HepG2 (cell line): ENCODE measurements around the gene ENO1. TPM values are rescaled to one million over a fixed set of nuclear protein-coding genes. Genes with fewer than 3 reads are reported as not detected.
"Not testable (repeated sequence)": the region's sequence is repeated elsewhere in the genome, so short reads cannot be mapped to it uniquely, and the experiment has no call there.

Source experiments
- ATAC-seq: fragments of 200-7000 bp; cut with Tn5 transposase; 3 replicates; pipeline ENCODE4 v1.9.1; 2020; ENCODE audit warnings: mild to moderate bottlenecking, moderate library complexity
- BruUV-seq: library from RNA; stranded (reverse); fragments of 400-500 nt; replicated peaks from 2 replicates; lab custom pipeline; 2021; lab: Mats Ljungman, UMichigan
- CTCF ChIA-PET: fragments of 300-600 bp; formaldehyde crosslinking; extraction: SDS; loops from one replicate; lab custom pipeline; 2021; ENCODE audit warnings: low total read pairs, inconsistent platforms, low intra/inter-chr PET ratio; lab: Yijun Ruan, JAX
- POLR2A ChIA-PET: fragments of 350-600 bp; sonication (Branson Sonifier 250); formaldehyde crosslinking; loops from one replicate; lab custom pipeline; 2020; ENCODE audit warnings: antibody characterized with exemption, inconsistent platforms; lab: Yijun Ruan, JAX
- DNase-seq: peaks from one replicate; pipeline ENCODE4 v3.0.0-alpha.2; 2015; ENCODE audit warnings: low spot score
- FAIRE-seq: peaks from 3 replicates; lab custom pipeline; 2011; peaks lifted over from hg19 to GRCh38; lab: Jason Lieb, UNC
- H2AFZ ChIP-seq: one replicate; pipeline ENCODE4 v1.6.1; 2011; ENCODE audit warnings: low read length, inconsistent platforms
- H3K27ac ChIP-seq: fragments of 300-600 bp; 3 replicates; pipeline ENCODE4 v1.8.0; 2011; ENCODE audit warnings: mixed run types, mild to moderate bottlenecking, mixed read lengths, low read length, inconsistent platforms; ENCODE audit not compliant: insufficient read depth; ENCODE audit errors: extremely low read length
- H3K27me3 ChIP-seq, 2 experiments: fragments of 200-600 bp in 1 of 2; 2 replicates in 1 of 2; 3 replicates in 1 of 2; pipeline versions ENCODE4 v1.6.0 to v1.8.0; 2011; ENCODE audit warnings: low read length in 2 of 2, mild to moderate bottlenecking in 2 of 2, moderate library complexity in 2 of 2, inconsistent platforms in 1 of 2; ENCODE audit not compliant: insufficient read depth in 2 of 2, control insufficient read depth in 1 of 2
- H3K36me3 ChIP-seq, 2 experiments: fragments of 200-600 bp in 1 of 2; replicated peaks in 1 of 2; 2 replicates in 1 of 2; 3 replicates in 1 of 2; pipeline versions ENCODE4 v1.5.1 to v1.8.0; 2011; ENCODE audit warnings: low read length in 2 of 2, inconsistent platforms in 1 of 2; ENCODE audit not compliant: insufficient read depth in 2 of 2, control insufficient read depth in 1 of 2
- H3K4me1 ChIP-seq: 2 replicates; pipeline ENCODE4 v1.5.1; 2012; ENCODE audit warnings: low read length, inconsistent platforms; ENCODE audit not compliant: insufficient read depth
- H3K4me2 ChIP-seq: 2 replicates; pipeline ENCODE4 v1.6.0; 2011; ENCODE audit warnings: low read depth, low read length, inconsistent platforms
- H3K4me3 ChIP-seq, 3 experiments: fragments of 200-600 bp in 1 of 3; sonication (generic), shearing (Covaris generic) in 1 of 3; replicated peaks in 1 of 3; 2 replicates each; pipeline ENCODE4 v1.5.1; 2011 to 2016; ENCODE audit warnings: low read length in 3 of 3, inconsistent platforms in 2 of 3, low read depth in 2 of 3, mild to moderate bottlenecking in 2 of 3, control low read depth in 1 of 3, mixed read lengths in 1 of 3; ENCODE audit not compliant: insufficient read depth in 1 of 3
- H3K79me2 ChIP-seq: one replicate; pipeline ENCODE4 v1.6.1; 2011; ENCODE audit warnings: low read length, inconsistent platforms; ENCODE audit not compliant: insufficient read depth
- H3K9ac ChIP-seq: 2 replicates; pipeline ENCODE4 v1.6.0; 2011; ENCODE audit warnings: mild to moderate bottlenecking, low read depth, low read length, inconsistent platforms; ENCODE audit not compliant: insufficient read depth
- H3K9me3 ChIP-seq: 2 replicates; pipeline ENCODE4 v1.5.1; 2012; ENCODE audit warnings: mild to moderate bottlenecking, low read length
- H4K20me1 ChIP-seq: 2 replicates; pipeline ENCODE4 v1.6.0; 2011; ENCODE audit warnings: inconsistent platforms, mild to moderate bottlenecking, low read length, moderate library complexity; ENCODE audit not compliant: insufficient read depth
- MAFF ChIP-seq: IDR thresholded peaks from 2 replicates; pipeline ENCODE4 v1.6.1; 2011; ENCODE audit warnings: low read depth, low read length, improper control_type of control experiment
- MAFK ChIP-seq, 2 experiments: IDR thresholded peaks in 1 of 2; conservative IDR thresholded peaks in 1 of 2; 2 replicates each; pipeline ENCODE4 v1.6.1; 2011; ENCODE audit warnings: improper control_type of control experiment in 2 of 2, low read length in 2 of 2
- NFYB ChIP-seq: sonication (generic); formaldehyde crosslinking; IDR thresholded peaks from 2 replicates; pipeline ENCODE4 v1.4.0; 2020; ENCODE audit warnings: missing genetic modification reagents
- NFYC ChIP-seq: IDR thresholded peaks from 2 replicates; pipeline ENCODE4 v1.6.1; 2016; ENCODE audit warnings: missing genetic modification reagents, missing compliant biosample characterization
- WGBS: methylation state at CpG from one replicate; pipeline ENCODE4 v1.1.6; 2017; ENCODE audit warnings: low lambda C conversion rate; 5-methylcytosine and 5-hydroxymethylcytosine counted together
- in situ Hi-C: cut with HindIII; loops from 2 replicates; pipeline ENCODE4 v1.10.0; 2017; ENCODE audit warnings: low pct_unique_long_range_greater_than_20kb; ENCODE audit not compliant: extremely low pct_ligation_motif_present
- intact Hi-C: fragments of 100-400 bp; cut with micrococcal nuclease; formaldehyde crosslinking; loops from one replicate; pipeline ENCODE4 v1.10.0; 2022; ENCODE audit not compliant: unreplicated experiment
- polyA plus RNA-seq, 8 experiments: library from polyadenylated mRNA; depleted of rRNA in 3 of 8; stranded (reverse) in 7 of 8; unstranded in 1 of 8; fragments of >200 nt; fragmentation: Illumina TruSeq in 4 of 8; extraction: Trizol in 4 of 8; gene quantifications; 2 replicates each; pipeline versions ENCODE4 v1.2.1 to v1.2.3, GENCODE V29; 2011 to 2016; ENCODE audit warnings: low read depth in 4 of 8, missing spikeins in 1 of 8, mixed read lengths in 1 of 8; ENCODE audit not compliant: insufficient read depth in 1 of 8
- total RNA-seq, 5 experiments: library from RNA; depleted of rRNA; stranded (reverse); fragments of >200 nt; fragmentation: Illumina TruSeq; extraction: Trizol; gene quantifications; 2 replicates each; pipeline ENCODE4 v1.2.3, GENCODE V29; 2016; ENCODE audit warnings: low read depth in 1 of 5

ENO1 gene
- total and polyA plus RNA-seq, 2 of the 13 experiments (the other 11 are each of a cell fraction or from before 2014, with no cell fraction given) = 1,559 to 3,103 TPM

DNA sequence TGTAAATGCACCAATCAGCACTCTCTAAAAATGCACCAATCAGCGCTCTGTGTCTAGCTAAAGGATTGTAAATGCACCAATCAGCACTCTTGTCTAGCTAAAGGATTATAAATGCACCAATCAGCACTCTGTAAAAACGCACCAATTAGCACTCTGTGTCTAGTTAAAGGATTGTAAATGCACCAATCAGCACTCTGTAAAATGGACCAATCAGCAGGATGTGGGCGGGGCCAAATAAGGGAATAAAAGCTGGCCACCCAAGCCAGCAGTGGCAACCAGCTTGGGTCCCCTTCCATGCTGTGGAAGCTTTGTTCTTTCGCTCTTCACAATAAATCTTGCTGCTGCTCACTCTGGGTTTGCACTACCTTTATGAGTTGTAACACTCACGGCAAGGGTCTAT lies 19.9 kb upstream of the ENO1 start:
- POLR2A ChIA-PET = interaction anchor here (3.7 kb wide), 1 partner anchor 19 kb away, joined by 20 read pairs; the partner anchor contains the start of gene ENO1
- BruUV-seq, H4K20me1 ChIP-seq, H3K4me3 ChIP-seq, ATAC-seq, in situ Hi-C loops, H3K9ac ChIP-seq, H2AFZ ChIP-seq, DNase-seq, H3K27me3 ChIP-seq, H3K36me3 ChIP-seq, H3K27ac ChIP-seq, FAIRE-seq, H3K4me2 ChIP-seq, H3K79me2 ChIP-seq, CTCF ChIA-PET, H3K9me3 ChIP-seq, intact Hi-C loops: not testable (repeated sequence)
- H3K4me1 ChIP-seq = peaks cover 54% of the 10 kb centered on the region
- WGBS = 80% methylated on average over 5 of the region's 5 CpGs
- TF ChIP-seq MAFK (conservative IDR thresholded peaks at IDR 0.05 in 1 of 2, IDR thresholded peaks at IDR 0.05 in 1 of 2; ENCODE audit: low read length in 2 of 2) (peak in 1 of 2 experiments; percentile 34; a peak in 1 of 4 replicates), NFYC (CRISPR knock-in tag) (peak; percentile 41), MAFF (0 out of 2 replicates have a peak, but pooled peaks have one; percentile 18), NFYB (peak; percentile 70)

DNA sequence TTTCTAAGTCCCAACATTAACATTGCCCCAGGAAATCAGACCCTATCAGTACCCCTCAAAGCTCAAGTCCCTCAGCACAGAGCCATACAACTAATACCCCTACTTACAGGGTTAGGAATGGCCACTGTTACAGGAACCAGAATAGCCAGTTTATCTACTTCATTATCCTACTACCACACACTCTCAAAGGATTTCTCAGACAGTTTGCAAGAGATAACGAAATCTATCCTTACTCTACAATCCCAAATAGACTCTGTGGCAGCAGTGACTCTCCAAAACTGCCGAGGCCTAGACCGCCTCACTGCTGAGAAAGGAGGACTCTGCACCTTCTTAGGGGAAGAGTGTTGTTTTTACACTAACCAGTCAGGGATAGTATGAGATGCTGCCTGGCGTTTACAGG lies 19.0 kb upstream of the ENO1 start:
- H3K4me3 ChIP-seq, H2AFZ ChIP-seq, BruUV-seq, H3K4me2 ChIP-seq, intact Hi-C loops, in situ Hi-C loops, FAIRE-seq, H3K27me3 ChIP-seq, ATAC-seq, H3K79me2 ChIP-seq, H3K27ac ChIP-seq, H3K36me3 ChIP-seq, CTCF ChIA-PET, H3K9me3 ChIP-seq, DNase-seq, H4K20me1 ChIP-seq, H3K9ac ChIP-seq: not testable (repeated sequence)
- 55% methylated on average over 3 of the region's 4 CpGs for WGBS
- POLR2A ChIA-PET = interaction anchor here (1.6 to 3.7 kb wide), 2 partner anchors 11 to 18 kb away, joined by 3 to 20 read pairs; partner anchors contain the start of gene ENO1
- peaks cover 45% of the 10 kb centered on the region for H3K4me1 ChIP-seq

DNA sequence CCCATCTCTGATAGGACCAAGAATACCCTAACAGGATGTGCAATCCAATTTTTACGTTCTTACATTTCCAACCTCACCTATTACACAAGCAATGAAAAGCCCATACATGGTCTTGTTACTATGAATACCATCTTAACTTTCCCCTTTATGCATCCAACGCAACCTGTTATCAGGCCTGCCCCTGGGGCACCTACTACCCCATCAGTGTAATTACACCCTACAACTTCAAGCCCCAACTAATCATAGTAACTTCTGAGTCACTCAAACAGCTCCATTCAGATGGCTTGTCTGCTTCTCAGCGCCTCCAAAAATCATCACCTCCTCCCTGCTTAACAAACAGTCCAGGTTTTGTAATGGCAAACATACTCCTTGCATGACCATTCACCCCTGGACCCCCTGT lies 18.3 kb upstream of the ENO1 start:
- ATAC-seq, H4K20me1 ChIP-seq, H3K36me3 ChIP-seq, intact Hi-C loops, BruUV-seq, H3K79me2 ChIP-seq, FAIRE-seq, in situ Hi-C loops, H3K4me3 ChIP-seq, H3K9ac ChIP-seq, H2AFZ ChIP-seq, H3K27ac ChIP-seq, DNase-seq, H3K27me3 ChIP-seq, CTCF ChIA-PET, H3K4me2 ChIP-seq, H3K9me3 ChIP-seq: not testable (repeated sequence)
- WGBS = 35% methylated on average over 3 of the region's 3 CpGs
- H3K4me1 ChIP-seq = peaks cover 46% of the 10 kb centered on the region
- POLR2A ChIA-PET = interaction anchor here (1.6 to 3.7 kb wide), 2 partner anchors 11 to 17 kb away, joined by 3 to 20 read pairs; partner anchors contain the start of gene ENO1
